Glomerular visceral epithelial cell (primary cell): ENCODE results near the gene ARL3.
"Not testable (repeated sequence)": the region's sequence is repeated elsewhere in the genome, so short reads cannot be mapped to it uniquely, and the experiment has no call there.

Experiments used
- DNase-seq: peaks from one replicate; pipeline ENCODE4 v3.0.0-alpha.2; 2016; ENCODE audit errors: extremely low spot score

ARL3 gene

GRCh38 chr10:102713814-102714620 lies at the start of gene ARL3:
TSS of gene ARL3 (minus strand) at chr10:102714397. CDS start at chr10:102714275, 122 bp downstream.
- peak; percentile 99 for DNase-seq

GRCh38 chr10:102763037-102763607 lies 48.9 kb upstream of the ARL3 start:
- DNase-seq = no peak

- DNase-seq = no peak
These were observed 48.3 kb upstream of the ARL3 start for GRCh38 chr10:102762401-102763015.

GRCh38 chr10:102761981-102762380 lies 47.8 kb upstream of the ARL3 start:
- DNase-seq = no peak

GRCh38 chr10:102759497-102760210 lies 45.5 kb upstream of the ARL3 start:
- no peak for DNase-seq

- DNase-seq = peak; percentile 54
These were observed 44.7 kb upstream of the ARL3 start for GRCh38 chr10:102758933-102759262.

- peak; percentile 42 for DNase-seq
These were observed 44.2 kb upstream of the ARL3 start for GRCh38 chr10:102758240-102758932.

GRCh38 chr10:102757323-102757722 lies 43.1 kb upstream of the ARL3 start:
- DNase-seq = no peak

GRCh38 chr10:102753718-102754117 lies 39.5 kb upstream of the ARL3 start:
- DNase-seq = no peak

- DNase-seq = peak; percentile 63
These were observed 38.9 kb upstream of the ARL3 start for GRCh38 chr10:102752934-102753664.

- DNase-seq = peak; percentile 48
These were observed 38.2 kb upstream of the ARL3 start for GRCh38 chr10:102752266-102752930.

GRCh38 chr10:102745157-102745556 lies 31.0 kb upstream of the ARL3 start:
- DNase-seq = no peak

GRCh38 chr10:102744374-102745051 lies 30.3 kb upstream of the ARL3 start:
- DNase-seq = peak; percentile 55

GRCh38 chr10:102743588-102744373 lies 29.6 kb upstream of the ARL3 start, which contains the start of gene WBP1L:
TSS of gene WBP1L (plus strand) at chr10:102743948. CDS start at chr10:102744054, 106 bp downstream.
- peak; percentile 100 for DNase-seq

- no peak for DNase-seq
These were observed 28.9 kb upstream of the ARL3 start for GRCh38 chr10:102743078-102743587.

- DNase-seq = not testable (repeated sequence)
These were observed 28.1 kb upstream of the ARL3 start for GRCh38 chr10:102742313-102742712.

- DNase-seq = no peak
These were observed 27.6 kb upstream of the ARL3 start for GRCh38 chr10:102741726-102742237.

- no peak for DNase-seq
These were observed 26.0 kb upstream of the ARL3 start for GRCh38 chr10:102740229-102740628.
